Smooth muscle cell of the brain vasculature (primary cell): Measurements from ENCODE around the gene ZNF687.

ENCODE experiments used
- DNase-seq: peaks from one replicate; pipeline ENCODE4 v3.0.0-alpha.2; 2012; ENCODE audit warnings: low read depth, low spot score

The ZNF687 gene

DNA sequence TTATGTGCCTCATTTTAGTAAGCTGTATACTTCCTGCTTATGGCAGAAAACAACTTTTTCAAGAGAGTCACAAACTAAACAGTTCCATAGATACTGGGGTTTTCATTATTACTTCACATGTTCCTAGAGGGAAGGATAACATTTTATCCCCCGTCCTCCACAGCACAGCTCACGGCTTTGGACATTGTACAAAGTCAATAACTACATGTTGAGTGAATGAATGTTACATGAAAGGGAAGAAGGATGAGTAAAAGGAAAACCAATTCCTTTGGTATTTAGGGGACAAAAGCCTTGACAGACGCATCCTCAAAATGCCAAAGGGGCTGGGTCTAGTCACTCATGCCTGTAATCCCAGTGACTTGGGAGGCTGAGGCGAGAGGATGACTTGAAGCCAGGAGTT, 30.3 kb downstream of the ZNF687 start:
- DNase-seq, result no peak

DNA sequence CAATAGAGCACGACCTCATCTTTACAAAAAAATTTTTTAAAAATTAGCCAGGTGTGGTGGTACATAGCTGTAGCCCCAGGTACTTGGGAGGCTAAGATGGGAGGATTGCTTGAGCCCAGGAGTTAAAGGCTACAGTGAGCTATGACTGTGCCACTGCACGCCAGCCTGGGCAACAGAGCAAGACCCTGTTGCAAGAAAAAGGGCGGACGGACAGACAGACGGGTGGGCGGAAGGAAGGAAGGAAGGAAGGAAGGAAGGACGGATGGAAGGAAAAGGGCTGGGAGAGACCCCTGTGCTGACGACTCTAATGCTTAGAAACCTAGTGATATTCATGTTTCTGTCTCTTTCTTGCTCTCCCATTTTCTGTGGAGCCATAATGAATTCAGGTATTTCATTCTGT, 30.7 kb downstream of the ZNF687 start:
- no peak for DNase-seq

DNA sequence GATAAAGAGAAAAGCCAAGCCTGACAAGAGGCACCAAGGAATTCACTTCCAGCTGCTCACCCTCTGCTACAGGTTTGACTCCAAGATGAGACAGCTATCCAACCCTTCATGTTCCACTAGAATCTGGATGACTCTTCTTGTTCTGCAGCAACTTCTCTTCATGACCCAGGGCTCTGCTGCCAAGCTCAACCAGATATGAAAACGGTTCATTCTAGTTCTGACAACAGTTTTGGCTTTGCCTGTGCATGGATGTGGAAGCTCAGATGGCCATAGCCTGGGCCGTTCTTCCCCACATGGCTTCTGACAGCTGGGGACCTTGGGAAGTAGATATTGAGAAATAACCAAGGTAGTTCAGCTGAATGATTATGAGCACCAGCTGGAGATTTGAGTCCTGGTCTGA, 31.4 kb downstream of the ZNF687 start:
- no peak for DNase-seq

DNA sequence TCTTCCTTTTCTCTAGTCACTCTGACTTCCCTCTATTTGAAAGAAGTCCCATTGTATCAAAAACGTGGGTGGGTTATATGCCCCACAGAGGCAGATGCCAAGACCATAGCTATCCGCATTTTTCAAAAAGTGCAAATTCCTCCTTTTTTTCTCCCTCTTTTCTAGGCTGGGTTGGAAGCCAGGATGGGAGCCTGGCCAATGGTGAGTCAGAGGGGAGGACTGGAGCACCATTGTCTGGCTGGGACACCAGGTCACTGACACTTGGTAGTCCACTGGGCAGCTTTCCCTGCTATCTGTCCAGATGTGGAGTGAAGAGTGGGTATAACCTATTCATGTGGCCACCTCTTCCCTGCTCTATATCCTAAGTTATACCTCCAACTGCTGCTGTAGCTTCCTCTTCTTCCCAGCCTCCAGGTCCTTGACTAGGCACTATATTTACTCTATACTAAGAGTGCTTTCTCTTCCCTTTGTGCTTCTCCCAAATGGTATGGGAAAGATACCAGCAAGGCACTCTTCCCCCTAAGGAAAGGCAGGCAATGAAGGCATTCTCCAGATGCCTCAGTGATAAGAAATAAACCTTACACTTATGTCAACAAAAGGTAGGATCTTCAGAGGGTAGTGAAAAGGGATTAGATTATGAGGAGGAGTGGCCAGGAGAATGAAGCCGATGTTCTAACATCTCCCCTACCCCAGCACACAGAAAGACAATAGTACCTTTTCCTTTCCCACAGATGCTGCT, 32.2 kb downstream of the ZNF687 start:
- peak; percentile 45 for DNase-seq

DNA sequence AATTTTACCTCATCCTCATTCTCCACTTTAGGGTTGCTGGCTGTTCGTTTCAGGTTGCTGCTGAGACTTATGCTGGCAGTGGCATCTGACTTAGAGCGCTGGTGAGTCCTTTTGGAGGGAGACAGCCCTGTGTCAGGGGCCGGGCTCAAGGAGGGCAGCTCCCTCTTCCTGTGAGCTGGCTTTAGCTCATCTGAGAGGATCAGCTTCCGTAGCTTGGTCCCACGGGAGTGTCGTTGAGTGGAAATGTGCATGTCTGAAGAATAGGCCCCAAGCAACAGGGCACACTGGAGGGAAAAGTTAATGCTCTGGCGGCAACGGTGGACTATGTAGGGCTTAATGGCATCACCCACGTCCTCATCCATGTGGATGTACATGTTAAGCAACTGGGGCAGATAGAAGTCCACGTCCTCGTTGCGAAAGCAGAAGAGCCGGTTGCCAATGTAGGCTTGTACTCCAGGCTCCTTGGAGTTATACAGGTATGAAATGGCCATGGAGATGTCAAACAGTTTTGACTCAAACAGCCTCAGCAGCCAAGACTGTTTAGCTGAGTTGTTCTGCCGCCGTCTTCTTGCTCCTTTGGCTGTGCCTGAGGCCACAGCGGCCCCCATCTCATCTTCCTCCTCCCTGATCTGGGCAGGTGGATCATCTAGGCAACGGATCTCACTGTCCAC, 33.6 kb downstream of the ZNF687 start:
- no peak for DNase-seq

DNA sequence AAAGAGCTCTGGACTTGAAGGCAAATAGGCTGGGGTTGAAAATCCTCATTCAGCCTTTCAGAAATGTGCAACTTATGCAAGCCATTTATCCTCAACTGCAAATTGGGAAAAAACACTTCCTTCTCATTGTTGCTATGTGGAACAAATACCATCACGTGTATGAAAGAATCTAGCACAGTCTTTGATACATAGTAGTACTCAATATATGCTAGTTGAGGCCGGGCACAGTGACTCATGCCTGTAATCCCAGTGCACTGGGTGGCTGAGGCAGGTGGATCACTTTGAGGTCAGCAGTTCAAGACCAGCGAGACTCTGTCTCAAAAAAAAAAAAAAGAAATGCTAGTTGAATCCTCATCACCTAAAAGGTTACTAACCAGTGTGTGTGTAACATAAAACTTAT, 36.9 kb downstream of the ZNF687 start:
- no peak for DNase-seq

DNA sequence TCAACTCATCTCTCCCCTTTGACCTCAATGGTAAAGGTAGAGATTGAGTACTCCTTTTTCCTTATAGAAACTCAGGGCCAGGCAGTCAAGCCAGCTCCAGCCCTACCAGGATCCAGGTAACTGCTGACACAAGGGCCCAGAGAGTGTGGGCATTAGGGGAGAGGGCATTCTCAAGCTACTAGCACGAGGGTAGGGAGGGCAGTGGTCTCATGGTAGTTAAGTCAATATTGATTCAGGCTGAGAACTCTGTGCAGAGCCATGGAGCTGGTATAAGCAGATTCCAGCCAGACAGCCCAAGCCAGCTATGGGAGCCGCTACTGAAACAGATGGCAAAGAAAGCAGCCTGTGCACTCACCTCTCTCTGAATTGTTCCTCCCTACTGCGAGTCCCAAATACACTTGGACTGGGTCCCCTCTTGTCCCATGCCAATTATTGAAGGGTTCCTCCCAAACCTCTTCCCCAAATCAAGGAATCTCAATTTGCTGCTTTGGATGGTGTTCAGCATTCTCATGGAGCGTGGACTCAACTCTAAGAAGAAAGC, 42.4 kb downstream of the ZNF687 start:
- DNase-seq, result no peak

DNA sequence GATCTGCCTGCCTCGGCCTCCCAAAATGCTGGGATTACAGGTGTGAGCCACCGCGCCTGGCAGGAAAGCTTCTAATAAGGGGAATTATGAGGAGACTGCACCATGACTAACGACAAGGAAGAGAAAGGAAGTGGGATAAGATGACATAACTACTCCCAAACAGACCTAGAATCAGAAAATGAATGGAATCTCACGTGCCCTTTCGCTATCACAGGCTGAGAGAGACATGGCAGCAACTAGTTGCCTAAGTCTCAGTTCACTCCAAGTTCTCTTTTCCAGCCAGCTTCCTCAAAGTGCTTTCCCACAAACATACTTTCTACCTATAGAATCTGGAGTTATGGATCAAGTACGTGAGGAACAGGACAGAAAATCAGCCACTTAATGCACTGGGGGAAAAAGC, 43.1 kb downstream of the ZNF687 start:
- DNase-seq, result no peak

DNA sequence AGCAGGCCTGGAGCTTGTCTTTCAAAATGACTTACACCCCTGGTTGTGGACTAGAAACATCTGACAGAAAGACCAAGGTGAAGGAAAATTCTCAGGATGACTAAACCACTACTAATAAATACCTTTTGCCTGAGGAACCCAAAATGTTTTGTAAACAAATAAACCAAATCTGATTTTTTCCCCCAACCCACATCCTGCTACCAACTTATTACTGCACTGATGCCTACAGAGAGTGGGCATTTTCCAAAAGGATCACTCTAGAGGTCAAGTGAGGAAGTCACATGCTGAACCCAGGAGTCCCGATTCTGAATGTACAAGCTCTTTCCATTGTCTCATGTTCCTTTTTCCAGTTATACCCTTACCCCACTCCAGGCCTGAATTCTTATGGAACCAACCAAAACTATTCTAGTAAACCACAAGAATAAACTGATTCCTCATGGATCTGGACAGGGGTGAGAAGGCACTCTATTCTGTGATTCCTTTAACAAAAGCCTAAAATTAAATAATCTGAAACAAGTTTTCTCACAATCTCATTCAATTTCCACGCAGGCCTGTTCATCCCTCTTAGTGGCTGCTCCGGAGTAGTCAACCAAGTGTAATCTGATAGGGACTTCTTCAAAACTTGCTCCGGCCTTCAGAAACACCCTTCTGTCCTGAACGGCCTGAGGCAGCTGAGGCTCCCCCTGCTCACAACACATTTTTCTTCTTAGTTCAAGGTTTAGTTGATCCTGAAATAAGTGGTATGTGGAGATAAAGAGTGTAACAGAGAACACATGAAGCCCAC, 43.7 kb downstream of the ZNF687 start:
- no peak for DNase-seq

DNA sequence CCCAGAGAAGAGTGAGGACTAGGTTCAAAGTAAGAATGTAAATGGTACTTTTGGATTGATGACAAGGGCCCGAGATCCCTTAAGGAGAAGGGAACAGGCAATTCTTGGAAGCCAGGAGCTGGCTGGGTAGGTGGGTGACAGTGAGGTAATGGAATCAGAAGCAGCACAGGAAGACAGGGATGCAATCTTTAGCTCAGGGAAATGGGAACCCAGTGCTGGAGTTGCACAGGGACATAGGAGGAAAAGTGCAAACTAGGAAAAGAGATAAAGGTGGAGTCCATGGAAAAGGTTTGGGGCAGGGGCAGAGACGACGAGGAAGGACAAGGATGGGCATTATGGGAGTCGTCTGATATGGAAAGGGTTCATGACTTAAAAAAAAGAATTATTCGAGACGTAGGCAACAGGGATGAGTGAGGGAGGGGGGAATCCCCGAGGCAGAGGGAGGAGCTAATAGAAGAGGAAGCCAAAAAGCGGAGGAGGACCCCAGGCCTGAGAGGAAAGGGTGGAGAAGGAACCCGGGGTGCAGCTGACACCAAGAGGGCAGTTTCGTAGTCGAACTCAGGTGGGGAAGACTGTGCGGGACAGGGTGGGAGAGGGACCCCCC, 44.6 kb downstream of the ZNF687 start:
- DNase-seq, result no peak

DNA sequence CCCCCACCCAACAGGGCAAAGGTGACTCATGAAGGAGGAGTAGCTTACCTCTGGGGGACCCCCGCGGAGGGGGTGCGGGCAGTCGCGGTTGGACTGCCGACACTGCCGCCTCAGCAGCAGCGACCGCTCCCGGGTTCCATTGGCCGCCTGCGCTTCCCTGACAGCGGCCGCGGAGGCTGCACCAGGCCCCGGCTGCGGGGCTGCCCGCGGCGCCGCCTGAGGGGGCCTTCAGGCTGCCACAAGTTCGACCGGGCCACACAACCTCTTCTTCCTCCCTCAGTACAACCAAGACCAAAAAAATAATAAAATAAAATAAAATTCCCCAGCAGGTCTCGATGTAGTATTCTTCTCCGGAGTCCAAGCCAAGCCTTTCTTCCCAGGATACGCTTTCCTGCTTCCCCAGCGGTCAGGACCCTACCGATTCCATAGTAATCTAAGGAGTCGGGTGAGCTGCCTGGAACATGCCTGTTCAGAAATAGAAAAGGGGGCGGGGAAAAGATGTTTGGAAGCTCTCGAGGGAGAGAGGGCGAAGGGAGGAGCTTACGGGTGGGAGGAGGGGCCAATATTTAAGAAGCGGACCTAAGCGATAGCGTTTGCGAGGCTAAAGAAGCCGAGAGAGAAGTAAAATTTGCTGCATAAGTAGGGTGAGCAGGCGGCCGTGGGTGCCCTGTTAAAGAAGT, 45.3 kb downstream of the ZNF687 start, which contains the start of gene PI4KB:
TSS of gene PI4KB (minus strand) at position 194 of the 680 bp plus-strand sequence. CDS start 10,935 bp downstream, outside the sequence.
- DNase-seq, result peak; percentile 96

DNA sequence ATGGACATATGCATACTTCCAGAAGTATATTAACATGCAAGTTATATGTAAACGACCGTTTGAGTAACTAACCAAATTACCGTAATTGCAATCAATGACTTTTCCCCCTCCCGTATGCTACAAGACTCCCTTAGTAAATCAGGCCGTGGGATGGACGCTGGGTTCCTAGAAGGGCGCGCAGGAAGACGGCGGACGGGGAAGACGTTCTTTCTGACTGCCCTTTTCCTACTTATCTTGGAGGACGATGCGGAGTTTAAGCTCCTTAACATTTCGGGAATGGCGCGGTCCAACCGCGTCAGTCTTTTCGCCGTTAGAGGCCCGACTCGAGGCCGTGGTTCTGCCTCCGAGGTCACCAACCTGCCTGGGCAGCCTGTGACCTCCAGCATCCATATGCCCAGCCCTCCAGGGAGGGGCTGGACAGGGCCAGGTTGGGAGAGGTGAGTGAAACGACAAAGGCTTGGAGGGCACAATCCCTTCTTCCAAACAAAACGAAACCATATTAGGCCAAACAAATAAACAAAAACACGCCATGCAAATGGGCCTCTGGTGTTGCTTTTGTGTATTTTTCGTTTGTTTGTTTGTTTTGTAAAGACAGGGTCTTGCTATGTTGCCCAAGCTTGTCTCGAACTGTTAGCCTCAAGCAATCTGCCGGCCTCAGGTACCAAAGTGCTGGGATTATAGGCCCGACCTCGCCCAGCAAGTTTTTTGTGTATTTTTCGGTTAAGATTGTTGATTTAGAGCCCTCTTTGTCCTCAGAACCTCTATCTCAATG, 46.0 kb downstream of the ZNF687 start:
- DNase-seq, result no peak

DNA sequence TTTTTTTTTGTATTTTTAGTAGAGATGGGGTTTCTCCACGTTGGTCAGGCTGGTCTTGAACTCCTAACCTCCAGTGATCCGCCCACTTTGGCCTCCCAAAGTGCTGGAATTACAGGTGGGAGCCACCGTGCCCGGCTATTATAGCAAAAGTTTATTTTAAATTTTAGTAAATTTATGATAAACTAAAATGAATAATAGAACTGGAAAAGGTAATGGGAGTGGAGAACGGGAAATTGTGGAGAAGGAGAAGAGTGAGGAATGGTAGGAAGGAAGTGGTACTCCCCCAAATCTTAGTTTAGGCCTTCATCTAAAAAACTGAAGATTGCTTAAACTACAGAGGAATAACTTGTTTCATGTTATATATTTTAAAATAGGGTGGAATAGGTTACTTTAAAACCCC, 52.7 kb downstream of the ZNF687 start:
- DNase-seq, result no peak

DNA sequence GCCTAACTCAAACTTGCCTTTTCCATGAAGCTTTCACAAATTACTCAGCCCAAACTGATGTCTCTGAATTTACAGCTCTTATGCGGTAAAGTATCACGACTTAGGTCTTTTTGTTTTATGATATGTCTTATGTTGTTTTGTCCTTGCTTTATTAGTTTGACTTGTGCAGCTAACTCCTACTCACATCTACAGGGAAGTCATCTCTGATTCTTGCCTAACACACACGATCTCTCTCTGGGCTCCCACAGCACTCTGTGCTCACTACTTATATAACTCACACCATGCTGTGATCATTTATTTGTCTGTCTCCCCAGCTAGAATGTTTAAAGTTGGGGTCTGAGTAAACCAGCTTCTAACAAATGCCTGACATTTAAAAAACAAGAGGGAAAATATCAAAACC, 54.5 kb downstream of the ZNF687 start:
- DNase-seq, result no peak

DNA sequence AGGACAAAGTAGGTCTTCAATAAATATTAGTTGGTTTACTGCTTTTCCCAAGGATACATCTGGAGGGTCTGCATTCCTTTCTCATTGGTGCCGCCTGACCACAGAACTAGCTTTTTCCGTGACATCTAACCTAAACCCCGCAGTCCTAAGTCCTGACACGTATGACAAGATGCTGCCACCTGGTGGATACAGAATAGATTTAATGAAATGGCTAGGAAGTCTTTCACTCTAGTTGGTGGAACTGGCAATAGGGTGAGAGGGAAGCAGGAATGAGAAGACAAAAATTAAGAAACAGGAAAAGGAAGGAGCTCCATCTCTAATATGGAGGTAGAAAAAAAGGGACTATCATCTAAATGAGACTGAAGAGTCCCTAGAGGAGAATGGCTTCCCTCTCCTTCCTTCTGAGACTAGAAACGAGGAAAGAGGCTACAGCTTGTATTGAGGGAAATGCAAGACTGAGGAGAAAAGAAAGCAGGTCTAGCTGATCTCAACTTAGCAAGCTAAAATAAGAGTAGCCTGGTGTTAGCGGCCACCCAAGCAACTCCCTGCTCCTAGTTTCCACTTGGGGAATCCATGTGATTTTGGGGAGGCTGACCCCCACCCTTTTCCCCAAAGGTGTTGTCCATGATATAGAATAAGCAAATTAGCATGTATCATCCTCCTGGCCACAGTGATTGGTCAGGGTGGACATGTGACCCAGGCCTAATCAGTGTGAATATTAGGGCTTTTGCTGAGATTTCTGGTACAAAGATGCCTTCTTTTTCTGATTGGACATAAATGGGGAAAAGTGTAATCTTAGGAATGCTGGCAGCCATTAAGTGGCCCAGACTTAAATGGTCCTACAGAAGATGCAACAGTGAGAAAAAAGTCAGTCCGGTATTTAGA, 59.0 kb downstream of the ZNF687 start:
- no peak for DNase-seq
